Bronchial epithelial cell (primary cell): Measurements from ENCODE around the gene GLIPR1L1. TPM values are rescaled to one million over a fixed set of nuclear protein-coding genes. Genes with fewer than 3 reads are reported as not detected.

Experiments
- DNase-seq: peaks from one replicate; pipeline ENCODE4 v3.0.0-alpha.2; 2010; ENCODE audit warnings: low read depth
- FAIRE-seq: peaks from 2 replicates; lab custom pipeline; 2011; peaks lifted over from hg19 to GRCh38; lab: Jason Lieb, UNC
- H3K27me3 ChIP-seq: 2 replicates; pipeline ENCODE4 v1.5.1; 2011; ENCODE audit warnings: low read length; ENCODE audit not compliant: control insufficient read depth, insufficient read depth
- H3K36me3 ChIP-seq: 2 replicates; pipeline ENCODE4 v1.5.1; 2011; ENCODE audit warnings: low read length; ENCODE audit not compliant: control insufficient read depth, insufficient read depth
- H3K4me3 ChIP-seq: 2 replicates; pipeline ENCODE4 v1.5.1; 2011; ENCODE audit warnings: mild to moderate bottlenecking, low read depth, low read length, control low read depth
- total RNA-seq: library from RNA; depleted of rRNA; stranded (reverse); fragments of >200 nt; gene quantifications from 2 replicates; pipeline ENCODE4 v1.2.1, GENCODE V29; 2014
- TF ChIP-seq, protein P1 (sequence below): IDR thresholded peaks from 2 replicates; pipeline ENCODE4 v1.5.1; 2011; ENCODE audit warnings: mild to moderate bottlenecking, moderate library complexity, low read length, control low read depth, inconsistent platforms; ENCODE audit not compliant: insufficient read depth, severe bottlenecking

The GLIPR1L1 gene
- total RNA-seq, 1 donor from 2014 or later = not detected

DNA sequence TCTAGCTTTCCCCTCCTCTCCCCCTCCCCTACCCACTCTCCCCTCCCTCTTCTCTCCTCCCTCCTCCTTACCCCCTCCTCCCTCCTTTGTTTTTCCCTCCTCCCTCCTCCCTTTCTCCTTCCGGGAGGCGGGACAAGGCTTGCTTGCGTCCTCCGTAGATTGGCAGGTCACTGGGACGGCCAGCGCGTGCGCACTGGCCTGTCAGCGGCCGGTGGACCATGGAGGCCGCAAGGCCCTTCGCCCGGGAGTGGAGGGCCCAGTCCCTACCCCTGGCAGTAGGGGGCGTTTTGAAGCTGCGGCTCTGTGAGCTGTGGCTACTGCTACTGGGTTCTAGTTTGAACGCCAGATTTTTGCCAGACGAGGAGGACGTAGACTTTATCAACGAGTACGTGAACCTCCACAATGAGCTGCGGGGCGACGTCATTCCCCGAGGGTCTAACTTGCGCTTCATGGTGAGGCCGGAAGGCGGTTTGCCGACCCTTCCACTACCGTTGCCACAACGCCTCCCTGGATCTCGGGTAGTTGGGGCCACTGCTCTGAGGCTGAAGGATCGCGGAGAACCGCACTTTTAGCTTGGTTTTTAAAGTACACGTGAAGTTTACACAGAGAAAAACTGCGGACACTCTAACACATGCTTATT, 56.5 kb downstream of the GLIPR1L1 start, which contains the start of gene GLIPR1L2:
Gene GLIPR1L2, plus strand, starts transcription at position 191 of the 640 bp plus-strand sequence. Its CDS starts 28 bp downstream, at position 219.
- Histone ChIP-seq H3K36me3 (no peaks in the 10 kb centered on the region), H3K27me3 (no peaks in the 10 kb centered on the region), H3K4me3 (peak within 1 kb of the TSS; percentile 55)
- TF ChIP-seq, protein P1, sequence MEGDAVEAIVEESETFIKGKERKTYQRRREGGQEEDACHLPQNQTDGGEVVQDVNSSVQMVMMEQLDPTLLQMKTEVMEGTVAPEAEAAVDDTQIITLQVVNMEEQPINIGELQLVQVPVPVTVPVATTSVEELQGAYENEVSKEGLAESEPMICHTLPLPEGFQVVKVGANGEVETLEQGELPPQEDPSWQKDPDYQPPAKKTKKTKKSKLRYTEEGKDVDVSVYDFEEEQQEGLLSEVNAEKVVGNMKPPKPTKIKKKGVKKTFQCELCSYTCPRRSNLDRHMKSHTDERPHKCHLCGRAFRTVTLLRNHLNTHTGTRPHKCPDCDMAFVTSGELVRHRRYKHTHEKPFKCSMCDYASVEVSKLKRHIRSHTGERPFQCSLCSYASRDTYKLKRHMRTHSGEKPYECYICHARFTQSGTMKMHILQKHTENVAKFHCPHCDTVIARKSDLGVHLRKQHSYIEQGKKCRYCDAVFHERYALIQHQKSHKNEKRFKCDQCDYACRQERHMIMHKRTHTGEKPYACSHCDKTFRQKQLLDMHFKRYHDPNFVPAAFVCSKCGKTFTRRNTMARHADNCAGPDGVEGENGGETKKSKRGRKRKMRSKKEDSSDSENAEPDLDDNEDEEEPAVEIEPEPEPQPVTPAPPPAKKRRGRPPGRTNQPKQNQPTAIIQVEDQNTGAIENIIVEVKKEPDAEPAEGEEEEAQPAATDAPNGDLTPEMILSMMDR = peak; percentile 93
- FAIRE-seq = no peak
- DNase-seq = peak; percentile 95

DNA sequence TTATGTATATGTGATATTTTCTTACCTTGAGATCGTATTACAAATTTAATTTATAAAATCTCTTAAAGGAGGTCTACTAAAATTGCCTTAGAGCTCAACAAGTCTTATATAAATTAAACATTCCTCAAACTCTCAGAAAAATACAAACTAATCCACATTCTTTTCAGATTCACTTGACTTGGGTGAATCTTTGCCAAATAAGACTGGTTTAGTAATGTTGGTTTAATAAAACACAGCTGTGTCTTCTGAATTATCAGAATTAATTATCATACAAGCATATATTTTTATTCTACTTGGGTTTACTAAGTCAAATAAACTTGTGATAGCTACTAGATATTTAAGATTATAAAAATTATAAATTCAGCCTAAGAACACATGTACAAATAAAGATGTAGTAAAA, 69.8 kb downstream of the GLIPR1L1 start:
- FAIRE-seq = no peak
- H3K36me3 ChIP-seq = no peaks in the 10 kb centered on the region
- TF ChIP-seq, protein P1 = no peak

DNA sequence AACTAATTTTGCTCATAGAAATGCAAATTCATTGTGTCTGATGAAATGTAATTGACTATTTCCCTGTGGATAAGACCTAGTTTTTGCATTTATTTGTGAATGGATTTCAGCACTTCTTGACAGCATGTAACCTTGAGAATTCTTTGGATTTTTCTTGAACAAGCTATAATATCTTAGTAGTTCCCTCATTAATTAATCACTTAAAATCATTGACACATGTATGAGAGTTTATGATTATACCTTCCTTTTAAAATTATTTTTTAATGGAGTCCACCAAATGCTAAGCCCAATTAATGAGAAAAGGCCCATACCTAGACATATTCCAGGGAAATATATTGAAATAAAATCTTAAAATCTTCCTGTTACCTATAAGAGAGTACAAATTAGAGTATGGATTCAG, 73.2 kb downstream of the GLIPR1L1 start:
- TF ChIP-seq, protein P1 = no peak
- Histone ChIP-seq H3K36me3 (no peaks in the 10 kb centered on the region), H3K27me3 (no peaks in the 10 kb centered on the region), H3K4me3 (no peak overlapping the region)
- no peak for FAIRE-seq
- no peak for DNase-seq

More for the DNA sequence above, 69.8 kb downstream of the GLIPR1L1 start:
- no peak overlapping the region for H3K4me3 ChIP-seq
- no peak for DNase-seq
- no peaks in the 10 kb centered on the region for H3K27me3 ChIP-seq

DNA sequence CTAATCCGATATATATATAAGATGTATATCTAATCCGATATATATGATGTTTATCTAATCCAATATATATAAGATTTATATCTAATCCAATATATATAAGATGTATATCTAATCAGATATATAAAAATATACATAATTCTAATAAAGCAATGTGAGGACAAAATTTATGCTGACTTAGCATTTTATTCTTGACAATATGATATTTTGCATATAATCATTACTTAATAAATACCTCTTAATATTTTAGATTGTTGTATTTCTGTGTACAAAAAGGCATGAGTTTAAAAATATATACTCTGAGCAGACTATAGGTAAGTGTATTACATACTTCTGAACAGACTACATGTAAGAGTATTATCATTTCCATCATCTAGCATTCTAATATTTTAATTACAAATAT, 75.4 kb downstream of the GLIPR1L1 start:
- H3K36me3 ChIP-seq = no peaks in the 10 kb centered on the region
- DNase-seq (no peak), FAIRE-seq (no peak)
- TF ChIP-seq, protein P1 = no peak
- H3K27me3 ChIP-seq = no peaks in the 10 kb centered on the region
- no peak overlapping the region for H3K4me3 ChIP-seq

DNA sequence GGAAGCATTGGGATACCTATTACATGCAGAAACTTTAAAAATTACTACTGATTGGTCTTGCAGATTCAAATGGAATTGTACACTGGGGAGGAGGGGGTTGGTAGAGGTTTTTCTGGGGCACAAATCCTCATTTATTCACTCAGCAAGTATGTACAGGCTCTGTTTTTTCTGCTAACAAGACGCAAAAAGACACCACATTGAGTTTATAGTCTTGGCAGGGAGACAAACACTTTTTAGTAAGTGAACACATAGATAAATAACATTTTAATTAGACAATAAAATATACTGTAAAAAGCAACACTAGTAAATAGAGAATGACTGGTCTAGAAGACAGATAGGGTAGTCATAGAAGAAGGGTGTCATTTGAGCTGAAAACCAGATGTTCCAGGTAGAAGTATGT, 80.2 kb downstream of the GLIPR1L1 start:
- Histone ChIP-seq H3K27me3 (no peaks in the 10 kb centered on the region), H3K4me3 (no peak overlapping the region), H3K36me3 (no peaks in the 10 kb centered on the region)
- FAIRE-seq (no peak), DNase-seq (no peak)
- TF ChIP-seq, protein P1 = no peak

DNA sequence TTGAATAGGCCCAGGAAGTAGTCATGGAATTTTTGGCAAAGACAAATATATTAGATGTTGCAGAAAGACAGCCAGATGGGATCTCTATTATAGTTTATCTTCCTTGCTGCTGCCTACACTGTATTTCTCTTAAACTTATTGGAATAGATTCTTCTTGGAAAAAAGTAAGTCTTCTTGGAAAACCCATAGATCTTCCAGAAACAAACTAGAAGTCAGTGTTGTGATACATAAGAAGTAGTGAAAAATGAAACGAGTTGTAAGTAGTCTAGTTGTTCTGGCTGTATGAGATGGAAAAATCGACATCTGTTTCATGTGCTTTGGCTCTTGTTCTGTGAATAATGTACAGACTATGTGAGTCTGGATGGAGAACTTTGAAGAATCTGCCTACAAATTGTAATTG, 85.4 kb downstream of the GLIPR1L1 start:
- TF ChIP-seq, protein P1 = no peak
- Histone ChIP-seq H3K27me3 (no peaks in the 10 kb centered on the region), H3K4me3 (no peak overlapping the region), H3K36me3 (no peaks in the 10 kb centered on the region)
- no peak for DNase-seq
- no peak for FAIRE-seq
